Measurements from ENCODE around the gene CLCN3. TPM values are rescaled to one million over a fixed set of nuclear protein-coding genes. Genes with fewer than 3 reads are reported as not detected.

The CLCN3 gene
- total RNA-seq, 1 donor from 2014 or later = 44.8 TPM

GRCh38 chr4:169611157-169611556 lies 9.2 kb upstream of the CLCN3 start:
- TF ChIP-seq CTCF (IDR thresholded peaks at IDR 0.05) (no peak), EZH2 (IDR thresholded peaks at IDR 0.05) (no peak), EZH2phosphoT487 (IDR thresholded peaks at IDR 0.05) (no peak)
- peak overlapping the region; percentile 95 for H3K4me3 Mint-ChIP-seq

DNA sequence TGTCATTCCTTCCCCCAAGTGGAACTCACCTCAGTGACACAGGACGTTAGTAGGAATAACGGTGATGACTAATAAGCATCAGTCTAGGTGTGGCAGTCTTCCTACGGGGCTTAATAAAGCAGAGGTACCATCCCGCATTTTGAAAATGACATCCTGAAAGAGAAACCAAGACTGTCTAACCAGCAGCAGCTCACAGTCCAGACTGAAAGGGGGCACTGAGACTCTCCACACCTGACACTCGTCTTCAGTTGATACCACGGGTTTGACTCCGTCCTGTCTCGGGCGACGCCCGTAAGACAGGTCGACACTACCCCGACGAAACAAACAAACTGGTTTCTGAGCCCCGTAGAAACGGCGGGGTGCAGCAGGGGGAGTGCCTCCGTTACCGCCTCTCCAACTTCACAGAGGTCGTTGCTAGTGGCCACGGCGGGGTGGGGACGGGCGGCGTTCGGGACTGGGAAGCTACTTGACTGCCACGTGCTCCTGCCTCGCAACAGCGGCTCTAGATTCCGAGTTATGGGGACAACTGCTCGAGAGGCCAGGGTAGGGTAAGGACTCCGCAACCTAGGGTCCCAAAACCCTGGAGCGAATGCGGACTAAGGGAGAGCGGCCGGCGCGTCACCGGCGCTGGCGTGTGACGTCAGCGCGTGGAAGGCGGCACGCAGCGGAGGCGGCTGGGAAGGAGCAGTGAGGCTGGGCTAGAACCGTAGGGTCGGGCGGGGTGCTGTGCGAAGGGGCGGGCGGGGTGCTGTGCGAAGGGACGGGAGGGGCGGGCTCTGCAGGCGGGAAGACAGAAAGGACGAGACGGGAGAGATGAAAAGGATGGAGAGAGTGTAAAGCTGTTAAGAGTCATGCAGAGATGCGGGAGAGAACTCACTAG lies 8.1 kb upstream of the CLCN3 start, which contains the start of gene NEK1:
NEK1 (minus strand) TSS at position 593 of the 880 bp plus-strand sequence. CDS start 9,953 bp downstream, outside the sequence.
- DNase-seq (ENCODE audit: low spot score) = peak; percentile 94
- Mint-ChIP-seq H3K4me1 (peaks cover 18% of the 10 kb centered on the region), H3K9me3 (no peaks in the 10 kb centered on the region), H3K27me3 (ENCODE audit: insufficient read depth, low read depth) (no peaks in the 10 kb centered on the region), H3K4me3 (peak within 1 kb of the TSS; percentile 95), H3K36me3 (peaks cover 7% of the 10 kb centered on the region), H3K27ac (peak within 1 kb of the TSS; percentile 83)
- Histone ChIP-seq H2AFZ (replicated peaks) (peak within 1 kb of the TSS; percentile 85), H3K4me2 (peak within 1 kb of the TSS; percentile 85), H3K4me1 (peaks cover 10% of the 10 kb centered on the region), H3K9me3 (ENCODE audit: low read depth) (no peaks in the 10 kb centered on the region), H3K36me3 (no peaks in the 10 kb centered on the region), H3K9ac (peak within 1 kb of the TSS; percentile 75), H3K27ac (peak within 1 kb of the TSS; percentile 90), H4K20me1 (ENCODE audit: low read depth) (no peaks in the 10 kb centered on the region), H3K79me2 (ENCODE audit: low read depth) (peaks cover 33% of the 10 kb centered on the region), H3F3A (ENCODE audit: low read depth) (peaks cover 12% of the 10 kb centered on the region), H3K27me3 (no peaks in the 10 kb centered on the region), H3K4me3 (peak within 1 kb of the TSS; percentile 83)
- TF ChIP-seq CTCF (IDR thresholded peaks at IDR 0.05) (no peak), EZH2phosphoT487 (IDR thresholded peaks at IDR 0.05) (no peak), EZH2 (IDR thresholded peaks at IDR 0.05) (no peak)

More at GRCh38 chr4:169611157-169611556, 9.2 kb upstream of the CLCN3 start:
- Histone ChIP-seq H3K79me2 (ENCODE audit: low read depth) (peaks cover 33% of the 10 kb centered on the region), H3K4me3 (peak overlapping the region; percentile 83), H2AFZ (replicated peaks) (no peak overlapping the region), H3F3A (ENCODE audit: low read depth) (peaks cover 12% of the 10 kb centered on the region), H3K27me3 (no peaks in the 10 kb centered on the region), H3K9ac (no peak overlapping the region), H3K36me3 (no peaks in the 10 kb centered on the region), H3K4me1 (peaks cover 10% of the 10 kb centered on the region), H4K20me1 (ENCODE audit: low read depth) (no peaks in the 10 kb centered on the region), H3K27ac (no peak overlapping the region), H3K9me3 (ENCODE audit: low read depth) (no peaks in the 10 kb centered on the region), H3K4me2 (peak overlapping the region; percentile 85)
- peaks cover 18% of the 10 kb centered on the region for H3K4me1 Mint-ChIP-seq
- H3K9me3 Mint-ChIP-seq = no peaks in the 10 kb centered on the region
- no peak for DNase-seq (ENCODE audit: low spot score)
- H3K27ac Mint-ChIP-seq = no peak overlapping the region
- peaks cover 7% of the 10 kb centered on the region for H3K36me3 Mint-ChIP-seq
- no peaks in the 10 kb centered on the region for H3K27me3 Mint-ChIP-seq (ENCODE audit: insufficient read depth, low read depth)

GRCh38 chr4:169612871-169613859 lies 7.2 kb upstream of the CLCN3 start:
- Histone ChIP-seq H2AFZ (replicated peaks) (peak overlapping the region; percentile 85), H3K4me1 (peaks cover 10% of the 10 kb centered on the region), H3K9me3 (ENCODE audit: low read depth) (no peaks in the 10 kb centered on the region), H4K20me1 (ENCODE audit: low read depth) (no peaks in the 10 kb centered on the region), H3K9ac (no peak overlapping the region), H3K36me3 (no peaks in the 10 kb centered on the region), H3K79me2 (ENCODE audit: low read depth) (peaks cover 33% of the 10 kb centered on the region), H3K4me3 (peak overlapping the region; percentile 83), H3K27ac (peak overlapping the region; percentile 90), H3K4me2 (peak overlapping the region; percentile 85), H3F3A (ENCODE audit: low read depth) (peaks cover 12% of the 10 kb centered on the region), H3K27me3 (no peaks in the 10 kb centered on the region)
- Mint-ChIP-seq H3K27me3 (ENCODE audit: insufficient read depth, low read depth) (no peaks in the 10 kb centered on the region), H3K4me3 (peak overlapping the region; percentile 95), H3K36me3 (peaks cover 2% of the 10 kb centered on the region), H3K9me3 (no peaks in the 10 kb centered on the region), H3K4me1 (peaks cover 18% of the 10 kb centered on the region), H3K27ac (peak overlapping the region; percentile 83)
- peak; percentile 84 for DNase-seq (ENCODE audit: low spot score)
- TF ChIP-seq EZH2 (IDR thresholded peaks at IDR 0.05) (no peak), EZH2phosphoT487 (IDR thresholded peaks at IDR 0.05) (no peak), CTCF (IDR thresholded peaks at IDR 0.05) (peak; percentile 83)
